Esophagus (tissue), 2 donors: Measurements from ENCODE around the gene SERPINB13. TPM values are rescaled to one million over a fixed set of nuclear protein-coding genes. Genes with fewer than 3 reads are reported as not detected.
A peak's percentile ranks its signal among the peaks of the same experiment; 100 is the strongest.

ENCODE experiments used
- H3K27ac ChIP-seq, 2 donors: one replicate each; pipeline ENCODE4 v1.5.1; 2013; ENCODE audit warnings: low read depth in 2 of 2, mild to moderate bottlenecking in 2 of 2, inconsistent platforms in 1 of 2, low read length in 1 of 2, moderate library complexity in 1 of 2
- H3K27me3 ChIP-seq, 2 donors: one replicate each; pipeline ENCODE4 v1.6.1; 2013; ENCODE audit warnings: low read length in 2 of 2, control low read depth in 1 of 2, mild to moderate bottlenecking in 1 of 2; ENCODE audit not compliant: insufficient read depth in 2 of 2, control insufficient read depth in 1 of 2
- H3K36me3 ChIP-seq, 2 donors: one replicate each; pipeline ENCODE4 v1.6.1; 2013; ENCODE audit warnings: low read length in 1 of 2; ENCODE audit not compliant: control insufficient read depth in 2 of 2, insufficient read depth in 2 of 2
- H3K4me1 ChIP-seq, 2 donors: one replicate each; pipeline ENCODE4 v1.6.1; 2013; ENCODE audit warnings: low read length in 1 of 2; ENCODE audit not compliant: control insufficient read depth in 2 of 2, insufficient read depth in 2 of 2
- H3K4me3 ChIP-seq, 2 donors: one replicate each; pipeline ENCODE4 v1.5.1; 2013; ENCODE audit warnings: low read length in 2 of 2, mild to moderate bottlenecking in 2 of 2, low read depth in 1 of 2, moderate library complexity in 1 of 2
- H3K9me3 ChIP-seq, 2 donors: one replicate each; pipeline ENCODE4 v1.6.1; 2013; ENCODE audit warnings: mild to moderate bottlenecking in 2 of 2, low read depth in 1 of 2, low read length in 1 of 2, moderate library complexity in 1 of 2; ENCODE audit not compliant: control insufficient read depth in 2 of 2, insufficient read depth in 1 of 2
- WGBS, 2 donors: extraction: QIAGEN DNeasy Blood & Tissue Kit; methylation state at CpG; one replicate each; pipeline ENCODE4 v1.1.7; 2013; 5-methylcytosine and 5-hydroxymethylcytosine counted together
- polyA plus RNA-seq, 2 donors: library from polyadenylated mRNA; stranded (reverse); fragments of 200-250 nt; gene quantifications; one replicate each; pipeline ENCODE4 v1.2.3, GENCODE V29; 2013
- donor health status: healthy with polysubstance abuse.
- donor health status: Bipolar disorder and iron deficiency.

Gene SERPINB13
- polyA plus RNA-seq, 2 donors, result 228 to 233 TPM

GRCh38 chr18:63603772-63604171 lies 16.6 kb downstream of the SERPINB13 start:
- Histone ChIP-seq H3K36me3 (no peaks in the 10 kb centered on the region), H3K9me3 (no peaks in the 10 kb centered on the region), H3K27me3 (no peaks in the 10 kb centered on the region), H3K4me1 (no peaks in the 10 kb centered on the region), H3K4me3 (no peak overlapping the region), H3K27ac (peak overlapping the region; percentile 25 to 65)
- WGBS, 2 donors, result 0% methylated on average over 1 of the region's 1 CpG

- no peak overlapping the region for H3K4me3 ChIP-seq
- no peaks in the 10 kb centered on the region for H3K27me3 ChIP-seq
- WGBS, 2 donors, result 56 to 60% methylated on average over 4 of the region's 4 CpGs
- peak overlapping the region; percentile 84 to 85 for H3K27ac ChIP-seq
- no peaks in the 10 kb centered on the region for H3K36me3 ChIP-seq
- no peaks in the 10 kb centered on the region for H3K4me1 ChIP-seq
- H3K9me3 ChIP-seq, result no peaks in the 10 kb centered on the region
These were observed 17.8 kb downstream of the SERPINB13 start for GRCh38 chr18:63604791-63605567.

DNA sequence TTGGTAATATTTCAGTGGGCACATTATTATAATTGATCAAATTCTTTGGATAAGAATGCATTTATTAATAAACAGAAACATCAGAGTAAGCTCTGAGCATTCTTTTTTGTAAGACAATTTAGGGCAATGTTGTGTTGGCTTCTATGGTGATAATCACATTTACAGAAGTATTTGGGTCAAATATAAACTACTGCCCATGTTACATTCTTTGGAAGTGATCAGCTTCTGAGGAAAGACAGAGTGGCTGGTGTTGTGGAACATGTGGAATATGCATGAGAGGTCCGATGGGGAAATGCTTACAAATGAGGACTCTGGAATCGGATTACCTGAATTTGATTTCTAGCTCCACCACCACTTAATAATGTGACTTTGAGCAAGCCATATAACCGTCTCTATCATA lies 19.4 kb downstream of the SERPINB13 start:
- Histone ChIP-seq H3K4me1 (no peaks in the 10 kb centered on the region), H3K9me3 (no peaks in the 10 kb centered on the region), H3K27ac (no peak overlapping the region), H3K27me3 (no peaks in the 10 kb centered on the region), H3K4me3 (no peak overlapping the region), H3K36me3 (no peaks in the 10 kb centered on the region)
- 80 to 84% methylated on average over 3 of the region's 3 CpGs for WGBS, 2 donors

DNA sequence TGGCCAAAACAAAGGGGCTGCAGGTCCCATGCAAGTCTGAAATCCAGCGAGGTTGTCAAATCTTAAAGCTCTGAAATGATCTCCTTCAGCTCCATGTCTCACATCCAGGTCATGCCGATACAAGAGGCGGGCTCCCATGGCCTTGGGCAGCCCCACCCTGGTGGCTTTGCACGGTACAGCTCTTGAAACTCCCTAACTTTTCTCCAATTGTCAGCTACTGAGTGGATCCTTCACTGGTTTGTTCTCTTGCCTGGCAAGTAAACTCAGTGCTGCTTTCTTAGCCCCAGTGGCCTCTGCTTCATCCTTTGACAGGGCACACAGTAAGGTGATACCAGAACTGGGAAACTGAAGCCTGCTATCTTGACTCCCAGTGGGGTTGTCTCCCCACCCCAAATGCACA lies 26.3 kb downstream of the SERPINB13 start:
- Histone ChIP-seq H3K27ac (peak overlapping the region; percentile 5 to 79), H3K36me3 (no peaks in the 10 kb centered on the region), H3K9me3 (no peaks in the 10 kb centered on the region), H3K4me1 (no peaks in the 10 kb centered on the region), H3K4me3 (no peak overlapping the region), H3K27me3 (no peaks in the 10 kb centered on the region)
- 66 to 83% methylated on average over 4 of the region's 4 CpGs for WGBS, 2 donors

DNA sequence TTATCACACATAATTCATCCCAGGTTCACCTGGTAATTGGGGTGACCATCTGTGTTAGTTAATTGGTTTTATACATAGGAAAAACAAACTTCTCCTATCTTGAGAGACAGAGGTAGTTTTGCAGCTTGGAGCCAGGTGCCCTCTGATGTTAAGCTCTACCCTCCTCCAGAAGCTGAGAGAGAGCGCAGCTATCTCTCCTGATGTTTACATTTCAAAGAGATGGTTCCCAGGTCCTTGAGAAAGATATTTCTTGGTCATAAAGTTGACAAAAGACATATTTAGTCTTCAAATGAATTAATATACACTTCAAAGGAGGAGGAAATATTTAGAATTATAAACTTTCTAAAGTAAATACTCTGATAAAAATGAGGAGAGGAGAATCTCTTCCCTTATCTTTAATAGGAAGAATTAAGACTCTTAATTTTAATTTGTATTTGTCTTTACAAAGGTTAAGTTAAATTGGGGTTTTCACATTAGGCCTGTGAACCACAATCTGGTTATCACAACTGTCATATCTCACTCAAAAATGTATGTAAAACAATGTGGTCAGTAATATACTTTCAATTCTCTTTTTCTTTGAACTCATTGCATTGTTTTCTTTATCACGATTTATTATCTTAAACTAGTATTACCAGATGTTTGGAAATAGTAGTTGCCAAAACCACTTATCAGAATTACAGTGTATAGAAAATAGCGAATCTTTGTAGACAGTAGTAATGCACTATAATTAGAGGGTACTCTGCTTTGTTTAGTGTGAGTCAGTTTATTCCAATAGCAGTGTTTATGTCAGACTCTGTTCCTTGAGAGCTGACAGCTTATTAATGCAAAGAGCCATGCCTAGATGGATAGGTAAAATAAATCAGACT lies 30.1 kb downstream of the SERPINB13 start:
- Histone ChIP-seq H3K4me3 (no peak overlapping the region), H3K9me3 (no peaks in the 10 kb centered on the region), H3K36me3 (no peaks in the 10 kb centered on the region), H3K4me1 (no peaks in the 10 kb centered on the region), H3K27me3 (no peaks in the 10 kb centered on the region), H3K27ac (no peak overlapping the region)
- 29 to 39% methylated on average over 3 of the region's 3 CpGs for WGBS, 2 donors

DNA sequence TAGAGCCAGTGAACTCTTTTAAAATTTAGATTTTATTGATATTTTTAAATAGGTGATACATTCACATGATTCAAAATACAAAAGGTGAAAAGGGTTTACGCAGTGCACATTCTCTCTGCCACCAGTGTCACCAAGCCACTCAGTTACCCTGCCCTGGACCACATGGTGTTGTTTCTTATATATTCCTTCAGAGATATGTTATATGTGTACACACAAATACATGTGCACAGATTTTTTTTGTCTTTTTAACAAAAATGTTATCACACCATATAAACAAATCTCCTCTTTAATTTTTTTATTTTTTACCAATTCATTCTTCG lies 30.7 kb downstream of the SERPINB13 start:
- no peaks in the 10 kb centered on the region for H3K27me3 ChIP-seq
- no peaks in the 10 kb centered on the region for H3K9me3 ChIP-seq
- WGBS, 2 donors, result 83 to 86% methylated on average over 2 of the region's 2 CpGs
- H3K4me1 ChIP-seq, result no peaks in the 10 kb centered on the region
- no peaks in the 10 kb centered on the region for H3K36me3 ChIP-seq
- H3K27ac ChIP-seq, result no peak overlapping the region
- H3K4me3 ChIP-seq, result no peak overlapping the region

- H3K4me3 ChIP-seq, result no peak overlapping the region
- H3K27me3 ChIP-seq, result no peaks in the 10 kb centered on the region
- peaks cover 3 to 4% of the 10 kb centered on the region in 2 donors for H3K9me3 ChIP-seq
- H3K27ac ChIP-seq, result no peak overlapping the region
- H3K4me1 ChIP-seq, result no peaks in the 10 kb centered on the region
- 76 to 86% methylated on average over 3 of the region's 3 CpGs for whole genome bisulfite sequencing, 2 donors
- no peaks in the 10 kb centered on the region for H3K36me3 ChIP-seq
These were observed 32.5 kb downstream of the SERPINB13 start for GRCh38 chr18:63619661-63620060.

GRCh38 chr18:63624863-63625262 lies 37.7 kb downstream of the SERPINB13 start:
- peaks cover 10 to 18% of the 10 kb centered on the region in 2 donors for H3K9me3 ChIP-seq
- no peaks in the 10 kb centered on the region for H3K27me3 ChIP-seq
- no peak overlapping the region for H3K4me3 ChIP-seq
- no peak overlapping the region for H3K27ac ChIP-seq
- WGBS, 2 donors, result 86 to 91% methylated on average over 3 of the region's 3 CpGs
- H3K36me3 ChIP-seq, result no peaks in the 10 kb centered on the region
- H3K4me1 ChIP-seq, result no peaks in the 10 kb centered on the region

DNA sequence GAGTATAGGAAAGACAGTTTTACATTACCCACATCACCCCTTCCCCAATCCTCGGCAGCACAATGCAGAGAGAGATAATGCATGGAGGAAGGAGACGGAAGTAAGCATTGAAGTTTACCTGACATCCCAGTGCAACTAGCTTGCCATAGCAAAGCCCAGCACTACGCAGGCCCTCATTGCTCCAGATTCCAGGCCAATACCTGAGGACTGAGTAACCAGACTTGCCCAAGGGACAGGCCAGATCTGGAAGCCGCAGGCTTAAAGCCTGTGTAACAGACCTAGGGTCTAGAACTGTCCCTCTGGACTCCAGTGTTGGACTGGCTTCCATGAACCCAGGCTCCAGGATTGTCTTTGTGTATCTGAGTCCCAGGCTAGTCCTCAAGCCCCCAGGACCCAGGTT lies 39.3 kb downstream of the SERPINB13 start:
- 68 to 76% methylated on average over 4 of the region's 4 CpGs for WGBS, 2 donors
- no peak overlapping the region for H3K27ac ChIP-seq

More for the DNA sequence above, 39.3 kb downstream of the SERPINB13 start:
- H3K4me1 ChIP-seq, result no peaks in the 10 kb centered on the region
- H3K36me3 ChIP-seq, result no peaks in the 10 kb centered on the region
- H3K4me3 ChIP-seq, result no peak overlapping the region
- no peaks in the 10 kb centered on the region for H3K27me3 ChIP-seq
- H3K9me3 ChIP-seq, result peaks cover 10 to 18% of the 10 kb centered on the region in 2 donors
